Measurements from ENCODE around the gene DNAH17. TPM values are rescaled to one million over a fixed set of nuclear protein-coding genes. Genes with fewer than 3 reads are reported as not detected.

Gene DNAH17
- total RNA-seq, 2 donors from 2014 or later: not detected

DNA sequence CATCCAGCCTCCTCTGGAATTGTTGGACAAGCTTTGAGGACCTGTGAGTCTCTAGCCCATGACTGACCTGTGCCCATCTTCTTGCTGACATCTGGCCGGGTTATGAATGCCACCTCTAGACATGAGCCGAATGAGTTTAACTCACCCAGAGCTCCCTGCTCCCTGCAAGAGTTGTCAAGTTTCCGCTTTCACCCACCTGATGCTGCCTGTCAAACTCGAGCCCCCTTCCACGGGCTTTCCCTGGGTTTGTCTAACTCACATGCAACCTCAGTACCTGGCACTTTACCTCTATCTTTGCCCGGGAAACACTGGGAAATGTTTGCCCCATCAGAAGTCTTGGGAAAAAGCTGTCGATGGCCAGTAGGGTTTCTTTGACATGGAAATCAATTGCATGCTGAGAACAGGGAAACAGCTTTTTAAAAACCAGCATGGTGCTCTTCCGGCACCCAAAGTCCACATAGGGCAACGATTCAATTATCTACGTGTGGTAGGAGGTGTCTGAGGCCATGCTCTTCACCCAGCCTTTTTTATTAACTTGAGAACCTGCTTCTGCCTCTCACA lies 33.8 kb upstream of the DNAH17 start:
- no peak for TF ChIP-seq POLR2A (IDR thresholded peaks at IDR 0.05)
- TF ChIP-seq, protein P1, sequence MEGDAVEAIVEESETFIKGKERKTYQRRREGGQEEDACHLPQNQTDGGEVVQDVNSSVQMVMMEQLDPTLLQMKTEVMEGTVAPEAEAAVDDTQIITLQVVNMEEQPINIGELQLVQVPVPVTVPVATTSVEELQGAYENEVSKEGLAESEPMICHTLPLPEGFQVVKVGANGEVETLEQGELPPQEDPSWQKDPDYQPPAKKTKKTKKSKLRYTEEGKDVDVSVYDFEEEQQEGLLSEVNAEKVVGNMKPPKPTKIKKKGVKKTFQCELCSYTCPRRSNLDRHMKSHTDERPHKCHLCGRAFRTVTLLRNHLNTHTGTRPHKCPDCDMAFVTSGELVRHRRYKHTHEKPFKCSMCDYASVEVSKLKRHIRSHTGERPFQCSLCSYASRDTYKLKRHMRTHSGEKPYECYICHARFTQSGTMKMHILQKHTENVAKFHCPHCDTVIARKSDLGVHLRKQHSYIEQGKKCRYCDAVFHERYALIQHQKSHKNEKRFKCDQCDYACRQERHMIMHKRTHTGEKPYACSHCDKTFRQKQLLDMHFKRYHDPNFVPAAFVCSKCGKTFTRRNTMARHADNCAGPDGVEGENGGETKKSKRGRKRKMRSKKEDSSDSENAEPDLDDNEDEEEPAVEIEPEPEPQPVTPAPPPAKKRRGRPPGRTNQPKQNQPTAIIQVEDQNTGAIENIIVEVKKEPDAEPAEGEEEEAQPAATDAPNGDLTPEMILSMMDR (IDR thresholded peaks at IDR 0.05): no peak
- H3K9me3 ChIP-seq: no peaks in the 10 kb centered on the region
- no peaks in the 10 kb centered on the region for H3K4me1 ChIP-seq
- no peak for DNase-seq
- 43 to 44% methylated on average over 10 of the region's 10 CpGs for WGBS, 2 donors
- intact Hi-C loops (cut with DNase I): no loop called here
- no peaks in the 10 kb centered on the region for H3K27me3 ChIP-seq
- no peak overlapping the region for H3K27ac ChIP-seq
- no peak overlapping the region for H3K4me3 ChIP-seq
- H3K36me3 ChIP-seq (replicated peaks in 1 of 2; ENCODE audit: insufficient read depth in 1 of 2, low read depth in 2 of 2): no peaks in the 10 kb centered on the region
- no peak for ATAC-seq

DNA sequence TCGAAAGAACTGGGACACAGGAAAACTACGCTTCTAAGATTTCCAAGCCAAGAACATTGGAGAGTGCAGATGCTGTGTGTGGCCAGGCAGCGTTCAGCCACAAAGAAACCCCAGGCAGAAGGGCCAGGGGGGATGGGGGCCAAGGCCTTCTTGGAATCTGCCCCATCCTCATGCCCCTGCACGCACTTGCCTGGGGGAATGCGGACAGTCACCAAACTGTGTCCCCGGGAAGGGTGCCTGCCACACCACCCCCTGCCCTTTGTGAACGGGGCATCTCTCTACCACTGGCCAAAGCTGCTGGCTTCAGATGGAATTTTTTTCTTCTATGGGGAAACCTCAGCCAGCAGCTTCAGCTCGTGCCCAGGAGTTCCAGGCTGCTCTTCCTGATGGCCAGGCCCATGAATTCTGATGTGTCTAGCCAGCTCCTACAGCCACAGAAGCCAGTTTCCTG lies 32.0 kb upstream of the DNAH17 start:
- Histone ChIP-seq H3K4me3 (no peak overlapping the region), H3K9me3 (no peaks in the 10 kb centered on the region), H3K27me3 (no peaks in the 10 kb centered on the region), H3K27ac (no peak overlapping the region), H3K36me3 (replicated peaks in 1 of 2; ENCODE audit: insufficient read depth in 1 of 2, low read depth in 2 of 2) (no peaks in the 10 kb centered on the region), H3K4me1 (no peaks in the 10 kb centered on the region)
- no peak for TF ChIP-seq POLR2A (IDR thresholded peaks at IDR 0.05)
- TF ChIP-seq, protein P1 (IDR thresholded peaks at IDR 0.05): no peak
- intact Hi-C loops (cut with DNase I): no loop called here
- ATAC-seq: no peak
- 57 to 70% methylated on average over 8 of the region's 8 CpGs for WGBS, 2 donors
- no peak for DNase-seq

DNA sequence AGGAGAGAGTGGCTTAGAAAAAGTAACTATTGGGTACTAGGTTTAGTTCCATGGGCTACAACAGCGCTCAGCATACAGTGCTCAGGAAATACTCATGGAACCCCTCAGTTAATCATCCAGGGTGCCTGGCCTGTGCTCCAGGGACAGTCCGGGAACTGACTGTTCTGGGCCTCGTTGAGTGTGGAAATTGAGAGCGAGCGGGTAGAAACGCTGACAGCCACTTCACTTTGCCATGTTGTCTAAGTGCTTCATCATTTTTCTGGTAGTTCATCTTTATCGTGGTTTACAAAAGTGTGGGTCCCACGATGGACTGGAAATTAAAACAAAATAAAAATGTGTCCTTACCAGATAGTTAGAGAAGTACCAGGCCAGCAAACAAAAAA lies 31.6 kb upstream of the DNAH17 start:
- Histone ChIP-seq H3K27ac (no peak overlapping the region), H3K9me3 (no peaks in the 10 kb centered on the region), H3K4me3 (no peak overlapping the region), H3K4me1 (no peaks in the 10 kb centered on the region), H3K27me3 (no peaks in the 10 kb centered on the region), H3K36me3 (replicated peaks in 1 of 2; ENCODE audit: insufficient read depth in 1 of 2, low read depth in 2 of 2) (no peaks in the 10 kb centered on the region)
- intact Hi-C loops (cut with DNase I): no loop called here
- no peak for DNase-seq
- ATAC-seq: no peak
- WGBS, 2 donors: 77% methylated on average over 8 of the region's 8 CpGs
- no peak for TF ChIP-seq POLR2A (IDR thresholded peaks at IDR 0.05)
- TF ChIP-seq, protein P1 (IDR thresholded peaks at IDR 0.05): no peak

DNA sequence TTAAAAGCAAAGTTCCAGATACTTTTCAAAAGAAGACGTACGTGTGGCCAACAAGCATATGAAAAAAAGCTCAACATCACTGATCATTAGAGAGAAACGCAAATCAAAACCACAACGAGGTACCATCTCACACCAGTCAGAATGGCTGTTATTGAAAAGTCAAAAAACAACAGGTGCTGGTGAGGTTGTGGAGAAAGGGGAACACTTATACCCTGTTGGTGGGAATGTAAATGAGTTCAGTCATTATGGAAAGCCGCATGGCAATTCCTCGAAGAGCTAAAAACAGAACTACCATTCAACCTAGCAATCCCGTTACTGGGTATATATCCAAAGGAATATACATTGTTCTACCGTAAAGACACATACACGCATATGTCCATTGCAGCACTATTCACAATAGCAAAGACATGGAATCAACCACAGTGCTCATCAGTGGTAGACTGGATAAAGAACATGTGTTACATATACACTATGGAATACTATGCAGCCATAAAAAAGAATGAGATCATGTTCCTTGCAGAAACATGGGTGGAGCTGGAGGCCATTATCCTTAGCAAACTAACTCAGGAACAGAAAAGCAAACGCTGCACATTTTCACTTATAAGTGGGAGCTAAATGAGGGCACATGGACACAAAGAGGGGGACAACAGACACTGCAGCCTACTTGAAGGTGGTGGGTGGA lies 31.1 kb upstream of the DNAH17 start:
- intact Hi-C loops (cut with DNase I): no loop called here
- no peak overlapping the region for H3K4me3 ChIP-seq
- ATAC-seq (no peak), DNase-seq (no peak)
- 85 to 90% methylated on average over 10 of the region's 10 CpGs for WGBS, 2 donors
- no peak overlapping the region for H3K27ac ChIP-seq
- H3K27me3 ChIP-seq: no peaks in the 10 kb centered on the region
- no peaks in the 10 kb centered on the region for H3K9me3 ChIP-seq
- H3K4me1 ChIP-seq: no peaks in the 10 kb centered on the region
- no peaks in the 10 kb centered on the region for H3K36me3 ChIP-seq (replicated peaks in 1 of 2; ENCODE audit: insufficient read depth in 1 of 2, low read depth in 2 of 2)
- TF ChIP-seq, protein P1 (IDR thresholded peaks at IDR 0.05): no peak
- TF ChIP-seq POLR2A (IDR thresholded peaks at IDR 0.05): no peak

DNA sequence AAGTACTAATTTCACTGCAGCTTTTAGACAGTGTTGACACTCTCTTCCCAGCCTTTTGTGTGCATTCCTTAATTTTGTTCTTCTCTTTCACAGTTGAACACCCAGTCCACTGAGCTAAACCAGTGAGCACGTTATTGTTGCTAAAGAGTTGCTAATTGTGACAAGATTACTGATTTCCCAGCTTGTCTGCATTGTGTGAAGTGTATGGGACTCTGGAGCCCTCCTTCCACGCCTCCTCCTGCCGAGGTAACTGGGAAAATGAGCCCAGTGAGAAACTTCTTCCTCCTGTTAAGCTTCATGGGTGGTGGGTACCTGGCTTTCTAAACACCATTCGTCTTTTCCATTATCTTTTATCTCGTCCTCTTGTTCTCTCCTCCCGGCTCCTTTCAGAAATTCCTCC lies 29.8 kb upstream of the DNAH17 start:
- no peak for TF ChIP-seq POLR2A (IDR thresholded peaks at IDR 0.05)
- TF ChIP-seq, protein P1 (IDR thresholded peaks at IDR 0.05): no peak
- 37 to 39% methylated on average over 5 to 6 of the region's 6 CpGs for WGBS, 2 donors
- ATAC-seq (no peak), DNase-seq (no peak)
- H3K9me3 ChIP-seq: no peaks in the 10 kb centered on the region
- no peak overlapping the region for H3K4me3 ChIP-seq
- no peaks in the 10 kb centered on the region for H3K27me3 ChIP-seq
- intact Hi-C loops (cut with DNase I): no loop called here
- no peaks in the 10 kb centered on the region for H3K36me3 ChIP-seq (replicated peaks in 1 of 2; ENCODE audit: insufficient read depth in 1 of 2, low read depth in 2 of 2)
- no peak overlapping the region for H3K27ac ChIP-seq
- H3K4me1 ChIP-seq: no peaks in the 10 kb centered on the region
